H1 (cell line): ENCODE data around the gene TRIM38. TPM values are rescaled to one million over a fixed set of nuclear protein-coding genes. Genes with fewer than 3 reads are reported as not detected.
"Not testable (repeated sequence)": the region's sequence is repeated elsewhere in the genome, so short reads cannot be mapped to it uniquely, and the experiment has no call there.

Experiments used
- CTCF ChIA-PET: fragments of 300-600 bp; sonication (Branson Sonifier 250); formaldehyde crosslinking; loops from one replicate; lab custom pipeline; 2021; ENCODE audit not compliant: partially characterized antibody; lab: Charles Lee
- POLR2A ChIA-PET: fragments of 300-600 bp; sonication (Branson Sonifier 250); formaldehyde crosslinking; loops from one replicate; lab custom pipeline; 2021; ENCODE audit warnings: inconsistent platforms; ENCODE audit not compliant: partially characterized antibody; lab: Charles Lee
- DNase-seq, 2 experiments: peaks; one replicate each; pipeline versions ENCODE4 v3.0.0 to v3.0.0-alpha.2; 2010 to 2022; ENCODE audit warnings: low spot score in 2 of 2, low read depth in 1 of 2, mixed read lengths in 1 of 2
- FAIRE-seq: peaks from 2 replicates; lab custom pipeline; 2011; peaks lifted over from hg19 to GRCh38; lab: Jason Lieb, UNC
- H2AFZ ChIP-seq: 2 replicates; pipeline ENCODE4 v1.8.1; 2012; ENCODE audit warnings: low read length, inconsistent platforms
- H2AK5ac ChIP-seq: 2 replicates; pipeline ENCODE4 v1.6.1; 2013; ENCODE audit warnings: low read depth, low read length
- H2BK120ac ChIP-seq: replicated peaks from 2 replicates; pipeline ENCODE3; 2013; ENCODE audit warnings: low read depth, low read length, inconsistent platforms
- H2BK12ac ChIP-seq: 2 replicates; pipeline ENCODE4 v1.6.1; 2013; ENCODE audit warnings: low read depth, low read length
- H2BK15ac ChIP-seq: 2 replicates; pipeline ENCODE4 v1.6.1; 2013; ENCODE audit warnings: low read length
- H2BK20ac ChIP-seq: 2 replicates; pipeline ENCODE4 v1.6.1; 2013; ENCODE audit warnings: low read length
- H2BK5ac ChIP-seq: 2 replicates; pipeline ENCODE4 v1.6.1; 2013; ENCODE audit warnings: low read depth, low read length
- H3K14ac ChIP-seq: 2 replicates; pipeline ENCODE4 v1.6.1; 2013; ENCODE audit warnings: inconsistent platforms; ENCODE audit not compliant: insufficient read length
- H3K18ac ChIP-seq: 2 replicates; pipeline ENCODE4 v1.6.1; 2013; ENCODE audit warnings: low read length; ENCODE audit errors: extremely low read depth
- H3K23ac ChIP-seq: 2 replicates; pipeline ENCODE4 v1.6.1; 2013; ENCODE audit warnings: inconsistent platforms; ENCODE audit not compliant: insufficient read length
- H3K23me2 ChIP-seq: 2 replicates; pipeline ENCODE4 v1.6.1; 2013; ENCODE audit warnings: low read depth, low read length
- H3K27ac ChIP-seq: 2 replicates; pipeline ENCODE4 v1.6.1; 2011; ENCODE audit warnings: low read depth, low read length, inconsistent platforms
- H3K27me3 ChIP-seq, 4 experiments: replicated peaks in 1 of 4; 1 replicate in 1 of 4; 2 replicates in 3 of 4; pipeline versions ENCODE4 v1.6.1 to v1.8.1; 2011 to 2013; ENCODE audit warnings: low read length in 3 of 4, mild to moderate bottlenecking in 3 of 4, inconsistent platforms in 2 of 4, mixed read lengths in 2 of 4, moderate library complexity in 1 of 4; ENCODE audit not compliant: control insufficient read depth in 3 of 4, insufficient read depth in 3 of 4; ENCODE audit errors: extremely low read depth in 1 of 4
- H3K36me3 ChIP-seq, 4 experiments: 2 replicates each; pipeline versions ENCODE4 v1.6.1 to v1.8.1; 2011 to 2013; ENCODE audit warnings: mild to moderate bottlenecking in 4 of 4, low read length in 3 of 4, moderate library complexity in 2 of 4, control low read depth in 1 of 4, inconsistent platforms in 1 of 4; ENCODE audit not compliant: insufficient read depth in 4 of 4, control insufficient read depth in 2 of 4
- H3K4ac ChIP-seq: replicated peaks from 2 replicates; pipeline ENCODE3; 2013; ENCODE audit warnings: low read length, low read depth, mixed read lengths, inconsistent platforms; ENCODE audit not compliant: insufficient read length
- H3K4me1 ChIP-seq, 4 experiments: replicated peaks in 1 of 4; 1 replicate in 1 of 4; 2 replicates in 3 of 4; pipeline versions ENCODE4 v1.6.1 to v1.8.1; 2011 to 2013; ENCODE audit warnings: low read length in 3 of 4, inconsistent platforms in 2 of 4, mixed read lengths in 1 of 4; ENCODE audit not compliant: insufficient read depth in 4 of 4, control insufficient read depth in 3 of 4
- H3K4me2 ChIP-seq, 2 experiments: 2 replicates each; pipeline versions ENCODE4 v1.6.1 to v1.8.1; 2011 to 2013; ENCODE audit warnings: low read depth in 2 of 2, low read length in 2 of 2, control low read depth in 1 of 2, inconsistent platforms in 1 of 2, mild to moderate bottlenecking in 1 of 2; ENCODE audit not compliant: insufficient read depth in 1 of 2
- H3K4me3 ChIP-seq, 4 experiments: fragments of 200-600, 300-600 bp in 1 of 4; sonication (generic), shearing (Covaris generic), sonication (Bioruptor Twin) in 1 of 4; 2 replicates each; pipeline versions ENCODE4 v1.5.1 to v1.8.1; 2011 to 2016; ENCODE audit warnings: low read length in 4 of 4, low read depth in 3 of 4, control low read depth in 2 of 4, inconsistent platforms in 2 of 4, mild to moderate bottlenecking in 2 of 4, mixed read lengths in 1 of 4, moderate library complexity in 1 of 4; ENCODE audit not compliant: insufficient read depth in 2 of 4; ENCODE audit errors: extremely low read depth in 1 of 4
- H3K56ac ChIP-seq: replicated peaks from 2 replicates; pipeline ENCODE3; 2013; ENCODE audit warnings: low read depth, mild to moderate bottlenecking, mixed read lengths, low read length, inconsistent platforms; ENCODE audit not compliant: insufficient read length
- H3K79me1 ChIP-seq: 2 replicates; pipeline ENCODE4 v1.6.1; 2013; ENCODE audit warnings: low read depth, low read length, control low read depth
- H3K79me2 ChIP-seq, 2 experiments: 2 replicates each; pipeline versions ENCODE4 v1.6.1 to v1.8.1; 2012 to 2013; ENCODE audit warnings: low read length in 2 of 2, mild to moderate bottlenecking in 2 of 2, inconsistent platforms in 1 of 2; ENCODE audit not compliant: insufficient read depth in 2 of 2, control insufficient read depth in 1 of 2
- H3K9ac ChIP-seq, 4 experiments: replicated peaks in 1 of 4; 1 replicate in 1 of 4; 2 replicates in 3 of 4; pipeline versions ENCODE4 v1.6.1 to v1.8.1; 2011 to 2013; ENCODE audit warnings: low read depth in 3 of 4, low read length in 3 of 4, control low read depth in 2 of 4, mild to moderate bottlenecking in 2 of 4, moderate library complexity in 2 of 4, inconsistent platforms in 1 of 4; ENCODE audit errors: extremely low read depth in 1 of 4
- H3K9me3 ChIP-seq, 2 experiments: 2 replicates each; pipeline versions ENCODE4 v1.6.1 to v1.8.1; 2012 to 2013; ENCODE audit warnings: mild to moderate bottlenecking in 2 of 2, moderate library complexity in 2 of 2, control low read depth in 1 of 2, inconsistent platforms in 1 of 2, low read depth in 1 of 2, low read length in 1 of 2, mixed read lengths in 1 of 2; ENCODE audit not compliant: insufficient read depth in 2 of 2
- H4K20me1 ChIP-seq, 2 experiments: replicated peaks in 1 of 2; 2 replicates each; pipeline versions ENCODE3 to v1.8.1; 2011 to 2013; ENCODE audit warnings: inconsistent platforms in 2 of 2, low read length in 2 of 2, mild to moderate bottlenecking in 1 of 2; ENCODE audit not compliant: insufficient read depth in 2 of 2, control insufficient read depth in 1 of 2
- H4K5ac ChIP-seq: 2 replicates; pipeline ENCODE4 v1.6.1; 2013; ENCODE audit warnings: low read length, low read depth, mixed read lengths, inconsistent platforms; ENCODE audit not compliant: insufficient read length
- H4K8ac ChIP-seq: 2 replicates; pipeline ENCODE4 v1.8.0; 2013; ENCODE audit warnings: mild to moderate bottlenecking, moderate library complexity, low read length, inconsistent platforms; ENCODE audit not compliant: insufficient read depth; ENCODE audit errors: extremely low read depth
- H4K91ac ChIP-seq: replicated peaks from 2 replicates; pipeline ENCODE3; 2013; ENCODE audit warnings: low read length, mixed read lengths, inconsistent platforms; ENCODE audit not compliant: insufficient read length
- WGBS, 2 experiments: shearing (Covaris generic) in 1 of 2; methylation state at CpG; one replicate each; pipeline versions ENCODE4 v1.1.6 to v1.1.7; 2013 to 2015; ENCODE audit warnings: low lambda C conversion rate in 2 of 2, mixed read lengths in 2 of 2, inconsistent platforms in 1 of 2, low coverage in 1 of 2, missing lambda C conversion rate in 1 of 2; ENCODE audit not compliant: insufficient replicate concordance in 2 of 2, insufficient coverage in 1 of 2, insufficient read length in 1 of 2; ENCODE audit errors: extremely low coverage in 1 of 2, missing lambda C conversion rate in 1 of 2; 5-methylcytosine and 5-hydroxymethylcytosine counted together
- polyA plus RNA-seq, 7 experiments: library from polyadenylated mRNA; depleted of rRNA in 3 of 7; stranded (reverse) in 5 of 7; unstranded in 2 of 7; fragments of >200 nt in 5 of 7; fragments of 200-250 nt in 2 of 7; gene quantifications; 1 replicate in 5 of 7; 2 replicates in 1 of 7; 4 replicates in 1 of 7; pipeline versions ENCODE4 v1.2.1 to v1.2.3, GENCODE V29; 2011 to 2013; ENCODE audit warnings: missing spikeins in 2 of 7, mixed read lengths in 2 of 7
- total RNA-seq: library from RNA; stranded (reverse); fragmentation: NEBNext Ultra II Directional; extraction: Animal tissue kit (Norgen Biotek cat#: 25700); gene quantifications from 2 replicates; pipeline ENCODE4 v1.2.1, GENCODE V29; 2021

Gene TRIM38
- total and polyA plus RNA-seq, 2 of the 8 experiments (the other 6 are each of a cell fraction or from before 2014, with no cell fraction given) = 0.43 to 0.56 TPM

- CTCF ChIA-PET = interaction anchor here (1.1 to 8.9 kb wide), 2 partner anchors 11 to 22 kb away, joined by 3 to 67 read pairs; no protein-coding TSS in a partner anchor
- not testable (repeated sequence) for H3K4ac ChIP-seq, H3K79me2 ChIP-seq, H3K36me3 ChIP-seq, H3K4me3 ChIP-seq, H3K23ac ChIP-seq, H4K8ac ChIP-seq, H3K9ac ChIP-seq, H4K20me1 ChIP-seq, H2BK20ac ChIP-seq, H3K79me1 ChIP-seq, H3K4me2 ChIP-seq, H2BK120ac ChIP-seq, H3K9me3 ChIP-seq, H3K4me1 ChIP-seq, H3K23me2 ChIP-seq, H3K56ac ChIP-seq, H2BK5ac ChIP-seq, H2AK5ac ChIP-seq, H3K18ac ChIP-seq, H4K91ac ChIP-seq, H4K5ac ChIP-seq, H3K27ac ChIP-seq, FAIRE-seq, DNase-seq, H2AFZ ChIP-seq, H3K14ac ChIP-seq, H3K27me3 ChIP-seq, H2BK15ac ChIP-seq, H2BK12ac ChIP-seq
- POLR2A ChIA-PET = interaction anchor here (1.1 to 32.8 kb wide), 2 partner anchors 8 to 31 kb away, joined by 4 to 1982 read pairs; a partner anchor contains a TSS
- WGBS, 2 experiments = 85% methylated on average over 5 of the region's 5 CpGs; no CpG with 5 or more reads in 1 of the 2 experiments
Measured at GRCh38 chr6:26014386-26014785, 51.8 kb downstream of the TRIM38 start.
